GM18498 (cell line): ENCODE measurements around the gene PPP3CA.
"Not testable (repeated sequence)": the region's sequence is repeated elsewhere in the genome, so short reads cannot be mapped to it uniquely, and the experiment has no call there.

Experiments used
- ATAC-seq: cut with Tn5 transposase; IDR thresholded peaks from one replicate; pipeline ENCODE4 v1.9.1; 2021; ENCODE audit warnings: mild to moderate bottlenecking, moderate library complexity; ENCODE audit not compliant: unreplicated experiment

The PPP3CA gene

DNA sequence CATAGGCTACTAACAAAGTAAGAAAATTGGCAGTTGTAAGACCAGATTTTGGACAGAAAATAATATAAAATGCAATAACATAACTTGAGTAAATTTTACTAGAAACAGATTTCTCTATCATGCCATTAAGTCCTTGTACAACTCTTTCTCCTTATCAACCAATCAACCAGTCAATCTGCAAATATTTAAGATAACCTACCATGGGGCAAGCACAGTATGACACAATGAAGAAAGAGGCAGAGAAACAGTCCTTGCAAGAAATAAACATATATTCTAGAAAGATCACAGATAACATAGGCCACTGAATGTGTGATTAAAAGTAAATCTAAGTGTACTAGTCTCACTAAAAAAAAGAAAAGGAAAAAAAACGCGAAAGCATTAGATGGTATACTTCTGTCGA, 194.8 kb downstream of the PPP3CA start:
- no peak for ATAC-seq

DNA sequence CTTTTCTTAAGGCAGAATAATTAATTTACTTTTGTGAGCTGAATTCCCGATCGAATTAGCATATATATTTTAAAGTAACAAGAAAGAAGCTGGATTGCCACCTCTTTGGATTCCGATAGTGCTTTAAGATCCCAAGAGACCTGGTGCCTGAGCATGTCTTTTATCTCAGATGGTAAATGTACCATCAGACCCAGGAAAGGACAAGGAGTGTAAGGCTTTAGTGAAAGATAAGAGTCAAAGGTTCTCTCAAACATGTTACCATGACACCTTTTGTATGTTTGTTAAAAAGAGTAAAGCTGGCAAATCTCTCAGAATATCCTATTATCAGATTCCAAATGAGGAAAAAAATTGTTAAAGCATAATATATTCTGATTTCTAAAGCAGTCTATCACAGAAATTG, 198.8 kb downstream of the PPP3CA start:
- no peak for ATAC-seq

GRCh38 chr4:101147283-101147682, 200.0 kb downstream of the PPP3CA start:
- ATAC-seq, result no peak

DNA sequence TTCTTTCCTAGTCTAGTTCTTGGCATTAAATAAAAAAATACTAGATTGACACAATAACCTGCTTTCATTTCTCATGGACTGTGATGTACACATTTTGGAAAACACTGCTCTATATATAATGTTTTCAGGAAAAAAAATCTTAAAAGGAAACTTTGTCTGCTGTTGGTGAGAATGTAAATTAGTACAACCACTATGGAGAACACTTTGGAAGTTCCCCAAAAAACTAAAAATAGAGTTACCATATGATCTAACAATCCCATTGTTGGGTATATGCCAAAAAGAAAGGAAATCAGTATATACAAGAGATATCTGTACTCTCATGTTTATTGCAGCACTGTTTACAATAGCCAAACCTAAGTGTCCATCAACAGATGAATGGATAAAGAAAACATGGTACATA, 202.3 kb downstream of the PPP3CA start:
- ATAC-seq, result no peak

- ATAC-seq, result no peak
These were observed 205.1 kb downstream of the PPP3CA start for GRCh38 chr4:101142259-101142658.

GRCh38 chr4:101141855-101142254, 205.5 kb downstream of the PPP3CA start:
- no peak for ATAC-seq

DNA sequence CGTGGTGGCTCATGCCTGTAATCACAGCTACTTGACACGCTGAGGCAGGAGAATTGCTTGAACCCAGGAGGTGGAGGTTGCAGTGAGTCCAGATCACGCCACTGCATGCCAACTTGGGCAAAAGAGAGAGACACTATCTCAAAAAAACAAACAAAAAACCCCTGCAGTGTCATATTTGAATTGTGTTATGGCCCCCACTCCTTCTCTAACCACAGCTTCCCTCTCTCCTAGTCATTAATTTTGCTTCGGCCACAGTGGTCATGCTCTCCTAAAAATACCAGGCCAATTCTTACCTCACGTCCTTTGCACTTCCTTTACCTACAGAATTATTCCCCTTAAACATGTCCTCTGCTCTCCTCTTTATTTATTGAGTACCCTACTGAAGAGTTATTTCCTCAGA, 206.1 kb downstream of the PPP3CA start:
- no peak for ATAC-seq

GRCh38 chr4:101140228-101140627, 207.1 kb downstream of the PPP3CA start:
- no peak for ATAC-seq

GRCh38 chr4:101136373-101137370, 210.7 kb downstream of the PPP3CA start:
- ATAC-seq, result no peak

DNA sequence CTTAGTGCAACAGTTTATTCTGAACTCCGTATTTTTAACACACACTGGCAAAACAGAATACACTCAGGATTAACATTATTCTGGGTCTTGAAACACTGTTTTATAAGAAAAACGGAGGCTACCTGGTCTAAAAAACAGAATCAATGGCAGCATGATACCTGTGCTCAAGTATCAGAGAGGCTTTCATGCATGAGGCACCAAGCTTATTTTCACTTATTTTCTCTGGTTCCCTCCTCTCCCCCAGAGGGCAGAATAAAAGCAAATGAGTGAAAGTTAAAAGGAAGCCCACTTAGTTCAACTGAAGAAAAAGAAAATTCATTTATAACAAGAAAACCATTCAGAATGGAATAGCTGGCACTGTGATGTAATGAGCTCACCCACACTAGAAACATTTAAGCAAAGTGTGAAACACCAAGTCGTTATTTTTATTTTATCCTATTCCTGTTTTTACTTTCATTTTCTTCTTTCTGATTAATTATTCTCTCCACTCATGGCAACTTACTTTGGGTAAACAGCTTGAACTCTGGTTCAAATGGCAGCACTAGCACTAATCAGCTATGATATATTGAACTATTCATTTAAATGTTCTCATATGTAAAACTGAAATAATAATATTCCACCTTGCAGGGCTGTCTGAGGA, 211.8 kb downstream of the PPP3CA start:
- ATAC-seq, result peak; percentile 83

DNA sequence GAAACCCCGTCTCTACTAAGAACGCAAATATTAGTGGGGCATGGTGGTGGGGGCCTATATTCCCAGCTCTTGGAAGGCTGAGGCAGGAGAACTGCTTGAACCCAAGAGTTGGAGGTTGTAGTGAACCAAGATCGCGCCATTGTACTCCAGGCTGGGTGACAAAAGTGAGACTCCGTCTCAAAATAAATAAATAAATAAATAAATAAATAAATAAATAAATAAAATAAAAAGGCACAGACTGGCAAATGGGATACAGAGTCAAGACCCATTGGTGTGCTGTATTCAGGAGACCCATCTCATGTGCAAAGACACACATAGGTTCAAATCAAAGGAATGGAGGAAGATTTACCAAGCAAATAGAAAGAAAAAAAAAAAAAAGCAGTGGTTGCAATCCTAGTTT, 216.3 kb downstream of the PPP3CA start:
- not testable (repeated sequence) for ATAC-seq

DNA sequence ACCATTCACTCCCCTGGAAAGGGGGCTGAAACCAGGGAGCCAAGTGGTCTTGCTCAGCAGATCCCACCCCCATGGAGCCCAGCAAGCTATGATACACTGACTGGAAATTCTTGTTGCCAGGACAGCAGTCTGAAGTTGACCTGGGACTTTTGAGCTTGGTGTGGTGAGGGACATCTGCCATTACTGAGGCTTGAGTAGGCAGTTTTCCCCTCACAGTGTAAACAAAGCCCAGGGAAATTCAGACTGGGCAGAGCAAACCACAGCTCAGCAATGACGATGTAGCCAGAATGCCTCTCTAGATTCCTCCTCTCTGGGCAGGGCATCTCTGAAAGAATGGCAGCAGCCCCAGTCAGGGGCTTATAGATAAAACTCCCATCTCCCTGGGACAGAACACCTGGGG, 218.4 kb downstream of the PPP3CA start:
- not testable (repeated sequence) for ATAC-seq

DNA sequence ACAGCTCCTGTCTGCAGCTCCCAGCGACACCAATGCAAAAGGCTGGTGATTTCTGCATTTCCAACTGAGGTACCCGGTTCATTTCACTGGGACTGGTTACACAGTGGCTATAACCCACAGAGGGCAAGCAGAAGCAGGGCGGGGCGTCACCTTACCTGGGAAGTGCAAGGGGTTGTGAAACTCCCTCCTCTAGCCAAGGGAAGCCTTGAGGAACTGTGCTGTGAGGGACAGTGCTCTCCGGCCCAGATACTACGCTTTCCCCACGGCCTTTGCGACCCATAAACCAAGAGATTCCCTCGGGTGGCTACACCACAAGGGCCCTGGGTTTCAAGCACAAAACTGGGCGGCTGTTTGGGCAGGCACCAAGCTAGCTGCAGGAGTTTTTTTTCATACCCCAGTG, 218.9 kb downstream of the PPP3CA start:
- ATAC-seq, result no peak

- ATAC-seq, result peak; percentile 62
These were observed 220.0 kb downstream of the PPP3CA start for GRCh38 chr4:101127176-101127790.

DNA sequence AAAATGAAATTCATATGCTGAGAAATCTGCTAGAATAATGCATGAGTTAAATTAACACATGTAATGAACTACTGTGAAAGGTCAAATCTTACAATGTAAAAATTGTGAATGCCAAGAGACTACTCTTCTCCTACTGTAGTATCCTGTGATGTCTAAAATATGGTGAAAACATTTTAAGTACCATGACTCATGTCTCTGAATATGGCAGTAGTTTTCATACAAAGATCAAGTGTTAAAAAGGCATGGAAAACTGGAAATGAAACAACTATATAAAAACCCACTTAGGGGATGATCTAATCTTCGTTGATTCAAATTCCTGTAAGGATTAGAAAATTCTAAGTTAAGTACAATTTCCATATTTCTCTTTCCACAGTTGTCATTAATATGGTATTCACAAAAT, 221.3 kb downstream of the PPP3CA start:
- ATAC-seq, result no peak

DNA sequence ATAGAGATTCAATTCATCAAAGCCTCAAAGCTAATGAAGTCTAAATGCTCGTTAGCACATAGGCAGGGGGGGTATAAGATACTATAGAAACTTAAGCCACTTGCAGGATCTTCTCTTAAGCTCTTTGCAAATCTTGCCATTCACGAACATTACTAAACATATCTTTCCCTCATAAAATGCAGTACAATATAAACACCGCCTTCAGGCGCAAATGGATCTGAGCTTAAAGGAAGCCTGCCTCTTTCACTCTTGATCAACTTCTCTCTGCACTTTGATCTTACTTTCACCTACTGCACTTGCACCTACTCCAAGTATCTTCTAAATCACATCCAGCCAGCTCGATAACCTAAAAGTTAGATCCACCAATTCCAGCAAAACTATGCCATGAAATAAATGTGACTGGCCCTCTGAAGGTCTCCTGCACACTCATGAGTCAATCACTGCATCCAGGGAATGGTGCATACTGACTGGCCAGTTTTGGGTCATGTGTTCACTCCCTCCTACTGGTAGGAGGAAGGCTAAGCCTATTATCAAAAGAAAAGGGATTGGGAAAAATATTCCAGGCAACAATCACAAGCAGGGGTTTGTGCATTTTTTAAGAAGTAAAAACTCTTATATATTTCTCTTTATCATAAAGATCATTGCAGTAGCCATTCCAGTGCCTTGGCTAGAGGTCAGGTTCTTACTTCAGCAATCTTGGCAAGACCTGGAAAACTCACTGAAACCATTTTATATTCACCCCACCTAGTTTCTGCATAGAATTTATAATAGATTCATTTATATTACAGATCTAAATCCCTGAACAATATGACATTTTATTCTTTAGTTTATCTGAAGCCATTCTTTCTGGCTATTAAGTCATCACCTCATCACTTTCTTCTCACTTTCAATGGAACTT, 222.0 kb downstream of the PPP3CA start:
- ATAC-seq, result no peak

DNA sequence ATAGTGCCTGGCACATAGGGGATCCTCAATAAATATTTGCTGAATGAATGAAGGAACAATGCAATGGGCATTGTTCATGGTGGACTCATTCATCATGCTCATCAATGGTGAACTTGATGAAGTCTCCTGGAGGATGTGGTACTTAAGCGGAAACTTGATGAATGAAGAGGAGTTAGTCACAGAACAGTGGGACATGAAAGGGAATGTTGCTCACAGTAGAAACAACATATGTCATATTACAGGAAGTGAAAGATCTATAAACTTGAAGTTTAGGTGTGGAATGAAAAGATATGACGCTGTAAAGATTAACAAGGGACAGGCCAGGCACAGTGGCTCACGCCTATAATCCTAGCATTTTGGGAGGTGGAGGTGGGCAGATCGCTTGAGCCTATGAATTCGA, 224.1 kb downstream of the PPP3CA start:
- ATAC-seq, result no peak

DNA sequence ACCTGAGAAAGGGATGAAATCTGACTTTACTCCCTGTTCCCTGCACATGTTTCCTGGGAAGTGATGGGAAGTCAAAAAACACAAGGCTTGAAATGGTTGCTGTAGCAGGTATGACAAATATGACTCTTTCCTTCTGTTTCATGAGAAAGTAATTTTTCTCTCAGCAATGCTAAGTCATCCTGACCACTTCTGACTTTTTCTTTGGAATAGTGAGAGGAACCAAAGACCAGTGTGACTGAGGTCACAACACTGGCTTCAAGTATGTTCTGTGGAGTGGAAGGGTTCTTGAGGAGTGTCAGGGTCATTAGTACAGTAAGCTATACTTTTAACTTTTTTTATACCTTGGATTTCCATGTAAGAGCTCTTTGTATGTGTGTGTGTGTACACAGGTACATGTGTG, 225.3 kb downstream of the PPP3CA start:
- ATAC-seq, result no peak

DNA sequence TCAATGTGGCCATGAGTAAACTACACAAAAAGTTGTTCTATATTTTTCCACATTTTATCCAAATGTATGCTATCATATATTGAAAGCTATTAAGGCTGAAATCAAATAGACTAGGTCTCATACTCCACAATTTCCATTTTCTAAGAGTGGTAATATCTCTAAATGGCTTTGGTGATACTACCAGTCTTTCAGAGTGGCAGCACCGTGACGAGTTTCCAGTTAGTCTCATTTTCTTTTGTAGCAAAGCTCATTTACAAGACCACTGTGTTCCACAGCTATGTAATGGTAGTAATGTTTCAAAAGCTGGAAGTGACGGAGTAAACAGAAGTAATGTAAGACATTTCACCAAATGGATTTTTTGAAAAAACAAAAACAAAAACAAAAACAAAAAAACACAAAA, 228.2 kb downstream of the PPP3CA start:
- no peak for ATAC-seq

- ATAC-seq, result no peak
These were observed 228.7 kb downstream of the PPP3CA start for GRCh38 chr4:101118617-101119016.

- ATAC-seq, result no peak
These were observed 231.4 kb downstream of the PPP3CA start for GRCh38 chr4:101115887-101116286.
